HepG2 (cell line): ENCODE results near the gene SPSB2. TPM values are rescaled to one million over a fixed set of nuclear protein-coding genes. Genes with fewer than 3 reads are reported as not detected.
A peak's percentile ranks its signal among the peaks of the same experiment; 100 is the strongest.

Experiments used
- ARID2 ChIP-seq: sonication (generic); formaldehyde crosslinking; IDR thresholded peaks from 2 replicates; pipeline ENCODE4 v1.8.1; 2022; ENCODE audit warnings: mild to moderate bottlenecking, missing genetic modification reagents, borderline replicate concordance
- CREBL2 ChIP-seq: sonication (generic); formaldehyde crosslinking; IDR thresholded peaks from 2 replicates; pipeline ENCODE4 v1.8.1; 2023; ENCODE audit warnings: missing genetic modification reagents, mild to moderate bottlenecking, borderline replicate concordance
- CREM ChIP-seq, 2 experiments: sonication (generic) in 1 of 2; formaldehyde crosslinking in 1 of 2; IDR thresholded peaks; 2 replicates each; pipeline versions ENCODE4 v1.4.0 to v1.6.1; 2016 to 2020; ENCODE audit warnings: antibody characterized with exemption in 1 of 2, mild to moderate bottlenecking in 1 of 2, missing genetic modification reagents in 1 of 2
- DMAP1 ChIP-seq: IDR thresholded peaks from 2 replicates; pipeline ENCODE4 v1.6.1; 2016
- EHMT2 ChIP-seq: fragments of 200-600 bp; sonication (generic); IDR thresholded peaks from 2 replicates; pipeline ENCODE4 v1.7.0; 2017; ENCODE audit warnings: antibody characterized with exemption, low read depth, low read length, borderline replicate concordance
- HOXA9 ChIP-seq: sonication (generic); formaldehyde crosslinking; IDR thresholded peaks from 2 replicates; pipeline ENCODE4 v1.8.1; 2022; ENCODE audit warnings: missing genetic modification reagents, mild to moderate bottlenecking, moderate library complexity, borderline replicate concordance
- KDM5A ChIP-seq: fragments of 200-600 bp; sonication (generic); IDR thresholded peaks from 2 replicates; pipeline ENCODE4 v1.7.0; 2018; ENCODE audit warnings: antibody characterized with exemption, mild to moderate bottlenecking, low read length, borderline replicate concordance
- MIER3 ChIP-seq: IDR thresholded peaks from 2 replicates; pipeline ENCODE4 v1.6.1; 2016; ENCODE audit warnings: missing compliant biosample characterization, borderline replicate concordance
- MYPOP ChIP-seq: sonication (generic); formaldehyde crosslinking; IDR thresholded peaks from 2 replicates; pipeline ENCODE4 v1.8.1; 2023; ENCODE audit warnings: mild to moderate bottlenecking, moderate library complexity, missing genetic modification reagents
- NBN ChIP-seq: fragments of 450-650 bp; conservative IDR thresholded peaks from 2 replicates; pipeline ENCODE4 v1.6.1; 2017
- RXRB ChIP-seq: IDR thresholded peaks from 2 replicates; pipeline ENCODE4 v1.6.1; 2016; ENCODE audit warnings: borderline replicate concordance, missing genetic modification reagents, missing compliant biosample characterization
- TBP ChIP-seq: sonication (generic); formaldehyde crosslinking; IDR thresholded peaks from 2 replicates; pipeline ENCODE4 v1.5.0; 2020; ENCODE audit warnings: missing genetic modification reagents
- TEF ChIP-seq: sonication (generic); formaldehyde crosslinking; IDR thresholded peaks from 2 replicates; pipeline ENCODE4 v1.5.0; 2020; ENCODE audit warnings: missing genetic modification reagents
- TMF1 ChIP-seq: sonication (generic); formaldehyde crosslinking; IDR thresholded peaks from 2 replicates; pipeline ENCODE4 v1.8.1; 2022; ENCODE audit warnings: low read depth, missing genetic modification reagents
- TOPORS ChIP-seq: sonication (generic); formaldehyde crosslinking; IDR thresholded peaks from 2 replicates; pipeline ENCODE4 v1.8.0; 2023; ENCODE audit warnings: mild to moderate bottlenecking, missing genetic modification reagents
- USF2 ChIP-seq, 2 experiments: sonication (generic) in 1 of 2; formaldehyde crosslinking in 1 of 2; IDR thresholded peaks; 2 replicates each; pipeline versions ENCODE4 v1.5.1 to v1.6.1; 2011 to 2020; ENCODE audit warnings: borderline replicate concordance in 1 of 2, low read depth in 1 of 2, low read length in 1 of 2, mild to moderate bottlenecking in 1 of 2, missing genetic modification reagents in 1 of 2, moderate library complexity in 1 of 2
- ZFP62 ChIP-seq: sonication (generic); formaldehyde crosslinking; IDR thresholded peaks from 2 replicates; pipeline ENCODE4 v1.4.0; 2020; ENCODE audit warnings: missing genetic modification reagents
- ZFP90 ChIP-seq: sonication (generic); formaldehyde crosslinking; IDR thresholded peaks from 2 replicates; pipeline ENCODE4 v1.8.0; 2022; ENCODE audit warnings: missing genetic modification reagents, mild to moderate bottlenecking, inconsistent platforms, borderline replicate concordance
- ZNF282 ChIP-seq: fragments of 450-650 bp; IDR thresholded peaks from 2 replicates; pipeline ENCODE4 v1.6.1; 2018; ENCODE audit not compliant: partially characterized antibody
- ZNF30 ChIP-seq: sonication (generic); formaldehyde crosslinking; IDR thresholded peaks from 2 replicates; pipeline ENCODE4 v1.5.0; 2020; ENCODE audit warnings: mild to moderate bottlenecking, missing genetic modification reagents
- ZNF33A ChIP-seq: sonication (generic); formaldehyde crosslinking; IDR thresholded peaks from 2 replicates; pipeline ENCODE4 v1.5.1; 2020; ENCODE audit warnings: missing genetic modification reagents, mild to moderate bottlenecking, moderate library complexity, borderline replicate concordance
- ZNF550 ChIP-seq: sonication (generic); formaldehyde crosslinking; IDR thresholded peaks from 2 replicates; pipeline ENCODE4 v1.4.0; 2020; ENCODE audit warnings: mild to moderate bottlenecking, missing genetic modification reagents, borderline replicate concordance
- ZNF567 ChIP-seq: sonication (generic); formaldehyde crosslinking; IDR thresholded peaks from 2 replicates; pipeline ENCODE4 v1.8.1; 2023; ENCODE audit warnings: mild to moderate bottlenecking, missing genetic modification reagents, borderline replicate concordance
- ZNF605 ChIP-seq: sonication (generic); formaldehyde crosslinking; IDR thresholded peaks from 2 replicates; pipeline ENCODE4 v1.8.0; 2022; ENCODE audit warnings: mild to moderate bottlenecking, missing genetic modification reagents
- ZNF772 ChIP-seq: sonication (generic); formaldehyde crosslinking; IDR thresholded peaks from 2 replicates; pipeline ENCODE4 v1.5.0; 2020; ENCODE audit warnings: mild to moderate bottlenecking, missing genetic modification reagents
- polyA plus RNA-seq, 8 experiments: library from polyadenylated mRNA; depleted of rRNA in 3 of 8; stranded (reverse) in 7 of 8; unstranded in 1 of 8; fragments of >200 nt; fragmentation: Illumina TruSeq in 4 of 8; extraction: Trizol in 4 of 8; gene quantifications; 2 replicates each; pipeline versions ENCODE4 v1.2.1 to v1.2.3, GENCODE V29; 2011 to 2016; ENCODE audit warnings: low read depth in 4 of 8, missing spikeins in 1 of 8, mixed read lengths in 1 of 8; ENCODE audit not compliant: insufficient read depth in 1 of 8
- total RNA-seq, 5 experiments: library from RNA; depleted of rRNA; stranded (reverse); fragments of >200 nt; fragmentation: Illumina TruSeq; extraction: Trizol; gene quantifications; 2 replicates each; pipeline ENCODE4 v1.2.3, GENCODE V29; 2016; ENCODE audit warnings: low read depth in 1 of 5

SPSB2 gene
- total and polyA plus RNA-seq, 2 of the 13 experiments (the other 11 are each of a cell fraction or from before 2014, with no cell fraction given), result 2.0 to 6.2 TPM

GRCh38 chr12:6872073-6873048, 742 bp downstream of the SPSB2 start (continued):
- no peak for TF ChIP-seq ZNF33A
- no peak for TF ChIP-seq CREM (IDR thresholded peaks at IDR 0.05)
- TF ChIP-seq CREM (CRISPR knock-in tag; IDR thresholded peaks at IDR 0.05), result no peak
- peak; percentile 65; the same call in 1 of the 2 replicates for TF ChIP-seq ZNF567 (CRISPR knock-in tag)
- peak; percentile 71; the same call in 1 of the 2 replicates for TF ChIP-seq KDM5A
- TF ChIP-seq ZNF772, result no peak
- no peak for TF ChIP-seq EHMT2
- TF ChIP-seq TMF1 (CRISPR knock-in tag), result peak; percentile 42; the same call in 1 of the 2 replicates
- TF ChIP-seq DMAP1 (CRISPR knock-in tag), result peak; percentile 64
- no peak for TF ChIP-seq ZNF282
- no peak; the same call in 1 of the 2 replicates for TF ChIP-seq TOPORS
- no peak for TF ChIP-seq TBP (CRISPR knock-in tag)
- TF ChIP-seq CREBL2, result no peak
- TF ChIP-seq MIER3 (CRISPR knock-in tag), result peak; percentile 26; the same call in 1 of the 2 replicates
- TF ChIP-seq ZFP90 (CRISPR knock-in tag), result no peak
- TF ChIP-seq ARID2 (CRISPR knock-in tag), result no peak
- 0 out of 2 replicates have a peak, but pooled peaks have one; percentile 51 for TF ChIP-seq TEF (CRISPR knock-in tag)
- no peak; the same call in 1 of the 2 replicates for TF ChIP-seq ZNF605 (CRISPR knock-in tag)
- no peak for TF ChIP-seq USF2 (IDR thresholded peaks at IDR 0.05; ENCODE audit: low read depth, low read length)
- peak; percentile 63; the same call in 1 of the 2 replicates for TF ChIP-seq USF2 (CRISPR knock-in tag; IDR thresholded peaks at IDR 0.05; ENCODE audit: borderline replicate concordance)
- TF ChIP-seq NBN, result no peak
- TF ChIP-seq MYPOP (CRISPR knock-in tag), result peak; percentile 81
- TF ChIP-seq HOXA9, result no peak; the same call in 1 of the 2 replicates
- no peak; the same call in 1 of the 2 replicates for TF ChIP-seq ZNF550 (CRISPR knock-in tag)
- TF ChIP-seq ZFP62 (CRISPR knock-in tag), result 0 out of 2 replicates have a peak, but pooled peaks have one; percentile 24
- 0 out of 2 replicates have a peak, but pooled peaks have one; percentile 19 for TF ChIP-seq RXRB (CRISPR knock-in tag)
- no peak for TF ChIP-seq ZNF30 (CRISPR knock-in tag)
